Measurements from ENCODE around the gene EFCAB12.

EFCAB12 gene

GRCh38 chr3:129442947-129443346 is 14.5 kb upstream of the EFCAB12 start:
- ATAC-seq: no peak

GRCh38 chr3:129442486-129442885 is 14.1 kb upstream of the EFCAB12 start:
- ATAC-seq: no peak

GRCh38 chr3:129441782-129442181 is 13.3 kb upstream of the EFCAB12 start:
- ATAC-seq: no peak

- ATAC-seq: no peak
Observed at GRCh38 chr3:129441215-129441614, 12.8 kb upstream of the EFCAB12 start.

GRCh38 chr3:129440618-129441190 is 12.3 kb upstream of the EFCAB12 start:
- peak in 1 of 2 donors; percentile 32 for ATAC-seq

- ATAC-seq: peak; percentile 90 to 91
Observed at GRCh38 chr3:129439817-129440617, 11.6 kb upstream of the EFCAB12 start, which contains the start of the genes IFT122 and MBD4. TSS of gene IFT122 (plus strand) at chr3:129440224. CDS start at chr3:129440331, 107 bp downstream. TSS of gene MBD4 (minus strand) at chr3:129439948. CDS start at chr3:129439833, 115 bp downstream.

GRCh38 chr3:129439226-129439816 is 10.9 kb upstream of the EFCAB12 start:
- ATAC-seq: peak in 1 of 2 donors; percentile 5

GRCh38 chr3:129435367-129435766 is 6.9 kb upstream of the EFCAB12 start:
- no peak for ATAC-seq

GRCh38 chr3:129434140-129434539 is 5.7 kb upstream of the EFCAB12 start:
- ATAC-seq: no peak

- no peak for ATAC-seq
Observed at GRCh38 chr3:129433565-129433964, 5.1 kb upstream of the EFCAB12 start.

GRCh38 chr3:129432671-129433070 is 4.2 kb upstream of the EFCAB12 start:
- no peak for ATAC-seq

- ATAC-seq: no peak
Observed at GRCh38 chr3:129432036-129432435, 3.6 kb upstream of the EFCAB12 start.

- ATAC-seq: no peak
Observed at GRCh38 chr3:129429602-129430001, 1.2 kb upstream of the EFCAB12 start.

GRCh38 chr3:129429080-129429451 is 630 bp upstream of the EFCAB12 start:
- peak in 1 of 2 donors; percentile 17 for ATAC-seq

GRCh38 chr3:129428007-129428375 is 445 bp downstream of the EFCAB12 start:
- no peak for ATAC-seq

- no peak for ATAC-seq
Observed at GRCh38 chr3:129425619-129426018, 2.8 kb downstream of the EFCAB12 start.

GRCh38 chr3:129425213-129425612 is 3.2 kb downstream of the EFCAB12 start:
- ATAC-seq: no peak

- peak; percentile 11 to 17 for ATAC-seq
Observed at GRCh38 chr3:129424185-129424841, 4.1 kb downstream of the EFCAB12 start.

GRCh38 chr3:129422897-129423296 is 5.5 kb downstream of the EFCAB12 start:
- ATAC-seq: no peak

- no peak for ATAC-seq
Observed at GRCh38 chr3:129421988-129422745, 6.3 kb downstream of the EFCAB12 start.

GRCh38 chr3:129421236-129421883 is 7.1 kb downstream of the EFCAB12 start:
- ATAC-seq: no peak

- ATAC-seq: no peak
Observed at GRCh38 chr3:129419476-129419875, 9.0 kb downstream of the EFCAB12 start.
